ENCODE data around the gene LCN12. TPM values are rescaled to one million over a fixed set of nuclear protein-coding genes. Genes with fewer than 3 reads are reported as not detected.

LCN12 gene
- total and polyA plus RNA-seq, 5 experiments from 2014 or later, result 2.6 to 2.7 TPM; not detected in 3

GRCh38 chr9:136964171-136964689 is 12.2 kb downstream of the LCN12 start:
- POLR2A ChIA-PET, result interaction anchor here (1.1 to 1.8 kb wide), 2 partner anchors 9 to 28 kb away, joined by 4 to 7 read pairs; partner anchors contain the start of gene PAXX
- H3K4me3 Mint-ChIP-seq, result peak overlapping the region in 4 of 10 donors; percentile 29 to 53 (median 44)
- peaks cover 19 to 59% (median 50%) of the 10 kb centered on the region in 4 donors for H3K4me1 Mint-ChIP-seq
- H3K9me3 Mint-ChIP-seq, result no peaks in the 10 kb centered on the region
- H3K27ac Mint-ChIP-seq, result peak overlapping the region in 1 of 10 donors; percentile 18
- no peaks in the 10 kb centered on the region for H3K27me3 Mint-ChIP-seq
- DNase-seq (no peak), ATAC-seq (no peak)
- H3K36me3 Mint-ChIP-seq, result no peaks in the 10 kb centered on the region

GRCh38 chr9:136964833-136965422 is 12.9 kb downstream of the LCN12 start:
- Mint-ChIP-seq H3K27me3 (no peaks in the 10 kb centered on the region), H3K4me3 (peak overlapping the region in 7 of 10 donors; percentile 19 to 76 (median 33)), H3K36me3 (no peaks in the 10 kb centered on the region), H3K9me3 (no peaks in the 10 kb centered on the region), H3K4me1 (peaks cover 19 to 52% (median 46%) of the 10 kb centered on the region in 4 donors), H3K27ac (peak overlapping the region in 5 of 10 donors; percentile 56 to 94 (median 83))
- DNase-seq (no peak), ATAC-seq (no peak)
- POLR2A ChIA-PET, result interaction anchor here (1.1 to 1.8 kb wide), 3 partner anchors 10 to 27 kb away, joined by 4 to 7 read pairs (median 5); partner anchors contain the start of gene PAXX

DNA sequence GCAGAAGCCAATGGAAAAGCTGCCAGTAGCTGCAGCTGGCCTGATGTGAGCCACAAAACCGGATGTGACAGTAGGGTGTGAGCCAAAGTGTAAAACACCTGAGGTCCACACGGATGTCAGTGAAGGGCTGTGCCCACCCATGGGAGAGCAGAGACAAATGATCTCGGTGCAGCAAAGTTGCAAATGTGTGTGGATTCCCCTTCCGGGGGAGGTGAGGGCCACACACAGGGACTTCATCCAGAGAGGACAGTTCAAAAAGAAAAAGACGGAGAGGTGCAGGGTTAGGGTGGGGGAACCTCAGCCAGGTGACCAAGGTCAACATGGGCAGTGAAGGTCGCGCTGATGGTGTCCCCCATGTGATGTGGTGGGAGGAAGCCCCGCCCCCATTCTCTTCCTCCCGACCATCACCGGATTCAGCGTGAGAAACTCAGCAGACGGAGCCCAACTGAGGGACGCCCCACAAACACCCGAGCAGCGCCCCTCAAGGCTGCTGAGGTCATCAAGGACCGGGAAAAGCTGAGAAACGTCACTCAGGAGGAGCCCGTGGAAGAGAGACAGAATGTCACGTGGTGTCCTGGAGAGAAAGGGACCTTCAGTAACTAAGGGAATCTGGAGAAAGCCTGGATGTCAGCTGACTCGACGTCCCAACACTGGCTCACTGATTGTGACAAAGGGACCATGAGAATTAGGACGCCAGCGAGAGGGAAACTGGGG is 13.9 kb downstream of the LCN12 start:
- ATAC-seq (peak; percentile 59 to 72), DNase-seq (peak in 1 of 10 donors; percentile 29)
- peak overlapping the region; percentile 22 to 94 (median 71) for H3K27ac Mint-ChIP-seq
- H3K27me3 Mint-ChIP-seq, result no peaks in the 10 kb centered on the region
- H3K4me1 Mint-ChIP-seq, result peaks cover 17 to 42% (median 36%) of the 10 kb centered on the region in 4 donors
- peak overlapping the region; percentile 59 to 89 (median 78) for H3K4me3 Mint-ChIP-seq
- H3K36me3 Mint-ChIP-seq, result no peaks in the 10 kb centered on the region
- no peaks in the 10 kb centered on the region for H3K9me3 Mint-ChIP-seq
- POLR2A ChIA-PET, result interaction anchor here (0.6 to 1.8 kb wide), 4 partner anchors 8 to 276 kb away, joined by 3 to 7 read pairs (median 6); partner anchors contain the start of gene PAXX

DNA sequence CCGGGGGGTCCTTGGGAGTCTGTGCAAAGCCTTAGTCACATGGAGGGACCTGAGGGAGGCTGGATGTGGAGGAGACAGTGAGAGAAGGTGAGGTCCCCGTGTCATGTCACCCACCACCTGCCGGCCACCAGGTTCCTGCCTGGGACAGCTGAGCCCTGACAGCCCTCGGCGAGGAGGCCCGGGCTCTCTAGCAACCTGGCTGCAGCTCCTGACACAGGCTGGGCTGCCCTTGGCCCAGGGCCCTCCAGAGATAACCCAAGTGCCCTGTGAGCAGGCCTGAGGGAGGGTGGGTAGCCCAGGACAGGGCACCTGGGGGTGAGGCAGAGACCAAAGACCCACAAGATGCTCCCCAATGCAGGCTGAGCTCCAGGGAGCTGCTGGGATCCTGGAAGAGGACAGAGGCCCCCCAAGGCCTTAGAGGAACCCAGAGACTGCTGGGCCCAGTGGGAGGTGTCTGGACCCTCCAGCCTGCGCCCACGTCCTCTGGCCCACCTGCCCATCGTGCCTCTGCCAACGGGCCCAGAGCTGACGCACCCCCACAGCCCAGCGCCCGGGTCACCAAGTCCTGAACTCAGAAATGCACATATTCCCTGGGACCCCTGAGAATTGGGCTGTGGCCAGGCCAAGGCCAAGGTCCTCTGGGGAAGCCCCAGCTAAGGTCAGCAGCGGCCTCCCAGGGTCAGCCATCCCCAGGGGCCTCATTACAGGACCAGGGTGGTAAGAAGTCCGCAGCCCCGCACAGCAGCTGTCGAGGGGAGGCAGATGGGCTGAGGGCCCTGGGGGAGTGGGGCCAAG is 16.5 kb downstream of the LCN12 start:
- no peak for DNase-seq

DNA sequence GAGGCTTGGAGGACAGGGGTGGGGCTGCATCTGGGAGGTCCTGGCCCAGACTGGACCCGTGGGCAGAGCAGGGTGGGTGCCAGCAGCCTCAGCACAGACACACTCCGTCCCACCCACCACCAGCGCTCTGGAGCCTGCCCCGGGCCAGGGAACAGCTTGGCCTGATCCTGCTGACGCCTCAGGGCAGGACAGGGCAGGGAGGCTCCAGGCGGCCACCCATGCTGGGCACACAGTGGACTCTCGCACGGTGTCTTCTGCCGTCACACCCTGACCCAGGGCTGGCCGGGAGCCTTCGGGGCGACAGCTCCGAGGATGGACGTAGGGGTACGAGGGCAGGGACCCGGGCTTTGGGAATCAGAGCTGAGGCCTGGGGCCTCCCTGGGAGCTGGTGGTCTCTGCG is 17.1 kb downstream of the LCN12 start:
- POLR2A ChIA-PET, result interaction anchor here (1.3 kb wide), 1 partner anchor 15 kb away, joined by 4 read pairs; no protein-coding TSS in a partner anchor
- Mint-ChIP-seq H3K36me3 (no peaks in the 10 kb centered on the region), H3K4me3 (no peak overlapping the region), H3K27me3 (no peaks in the 10 kb centered on the region), H3K9me3 (no peaks in the 10 kb centered on the region), H3K4me1 (peaks cover 11 to 24% (median 22%) of the 10 kb centered on the region in 4 donors), H3K27ac (no peak overlapping the region)
- DNase-seq (no peak), ATAC-seq (no peak)

More for the DNA sequence above, 16.5 kb downstream of the LCN12 start:
- Mint-ChIP-seq H3K4me3 (no peak overlapping the region), H3K4me1 (peaks cover 11 to 22% (median 19%) of the 10 kb centered on the region in 4 donors), H3K9me3 (no peaks in the 10 kb centered on the region), H3K36me3 (no peaks in the 10 kb centered on the region), H3K27me3 (no peaks in the 10 kb centered on the region), H3K27ac (no peak overlapping the region)
- ATAC-seq, result no peak
- POLR2A ChIA-PET, result no interaction called here

- Mint-ChIP-seq H3K27me3 (no peaks in the 10 kb centered on the region), H3K4me3 (no peak overlapping the region), H3K36me3 (no peaks in the 10 kb centered on the region), H3K27ac (no peak overlapping the region), H3K4me1 (peaks cover 9 to 23% (median 20%) of the 10 kb centered on the region in 4 donors), H3K9me3 (no peaks in the 10 kb centered on the region)
- no peak for ATAC-seq
- POLR2A ChIA-PET, result interaction anchor here (1.3 kb wide), 1 partner anchor 15 kb away, joined by 4 read pairs; no protein-coding TSS in a partner anchor
- no peak for DNase-seq
These were observed 17.7 kb downstream of the LCN12 start for GRCh38 chr9:136969774-136970173.

DNA sequence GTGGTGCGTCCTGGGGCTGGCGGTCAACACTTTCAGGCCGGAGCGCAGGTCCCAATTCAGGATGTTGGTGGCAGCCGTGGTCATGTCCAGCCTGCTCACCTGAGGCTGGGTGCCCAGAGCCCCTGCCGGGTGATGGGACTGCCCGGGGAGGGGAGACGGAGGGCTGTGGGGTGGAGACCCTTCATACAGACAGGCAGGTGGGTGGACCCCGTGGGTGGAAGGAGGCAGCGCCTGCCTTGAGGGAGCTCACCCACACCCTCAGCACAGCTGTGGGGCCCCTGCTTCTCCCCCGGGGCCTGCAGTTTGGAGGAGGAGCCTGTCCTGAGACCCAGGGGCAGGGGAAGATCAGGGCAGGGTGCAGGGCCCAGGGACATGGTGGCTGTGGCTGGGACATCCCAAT is 18.3 kb downstream of the LCN12 start:
- H3K4me3 Mint-ChIP-seq, result no peak overlapping the region
- H3K4me1 Mint-ChIP-seq, result peaks cover 10 to 27% (median 23%) of the 10 kb centered on the region in 4 donors
- H3K9me3 Mint-ChIP-seq, result no peaks in the 10 kb centered on the region
- POLR2A ChIA-PET, result interaction anchor here (0.6 to 1.3 kb wide), 3 partner anchors 16 to 28 kb away, joined by 4 read pairs; partner anchors contain the start of gene PAXX
- H3K27ac Mint-ChIP-seq, result no peak overlapping the region
- H3K27me3 Mint-ChIP-seq, result no peaks in the 10 kb centered on the region
- no peaks in the 10 kb centered on the region for H3K36me3 Mint-ChIP-seq
- no peak for DNase-seq
- ATAC-seq, result no peak

DNA sequence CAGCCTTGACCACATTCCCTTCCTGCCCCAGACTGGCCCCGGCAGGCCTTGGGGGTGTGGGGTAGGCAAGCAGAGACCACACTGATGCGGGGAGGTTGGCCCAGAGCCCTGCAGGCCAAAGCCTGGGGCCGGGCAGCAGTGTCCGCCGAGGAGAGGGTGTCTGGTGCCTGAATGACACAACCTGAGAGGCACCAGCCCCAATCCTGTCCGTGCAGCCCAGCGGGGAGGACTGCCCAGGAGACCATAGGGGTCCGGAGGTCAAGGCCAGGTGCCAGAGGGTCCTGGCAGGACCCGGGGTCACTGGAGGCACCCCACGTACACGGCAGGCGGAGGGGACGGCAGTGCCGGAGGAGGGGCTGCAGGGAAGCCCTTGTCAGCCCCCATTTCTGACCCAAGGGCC is 19.7 kb downstream of the LCN12 start:
- no peak for ATAC-seq
- DNase-seq, result no peak
- POLR2A ChIA-PET, result interaction anchor here (0.7 to 1.1 kb wide), 3 partner anchors 9 to 25 kb away, joined by 3 to 4 read pairs (median 4); no protein-coding TSS in a partner anchor
- Mint-ChIP-seq H3K4me1 (peaks cover 6 to 27% (median 24%) of the 10 kb centered on the region in 4 donors), H3K4me3 (no peak overlapping the region), H3K9me3 (no peaks in the 10 kb centered on the region), H3K27me3 (no peaks in the 10 kb centered on the region), H3K27ac (no peak overlapping the region), H3K36me3 (no peaks in the 10 kb centered on the region)

GRCh38 chr9:136972335-136972734 is 20.3 kb downstream of the LCN12 start:
- H3K36me3 Mint-ChIP-seq, result no peaks in the 10 kb centered on the region
- H3K27me3 Mint-ChIP-seq, result no peaks in the 10 kb centered on the region
- no peak overlapping the region for H3K27ac Mint-ChIP-seq
- peaks cover 4 to 27% (median 24%) of the 10 kb centered on the region in 4 donors for H3K4me1 Mint-ChIP-seq
- POLR2A ChIA-PET, result interaction anchor here (0.6 to 1.1 kb wide), 4 partner anchors 10 to 25 kb away, joined by 3 to 4 read pairs (median 4); no protein-coding TSS in a partner anchor
- H3K9me3 Mint-ChIP-seq, result no peaks in the 10 kb centered on the region
- no peak for ATAC-seq
- no peak overlapping the region for H3K4me3 Mint-ChIP-seq
- no peak for DNase-seq

DNA sequence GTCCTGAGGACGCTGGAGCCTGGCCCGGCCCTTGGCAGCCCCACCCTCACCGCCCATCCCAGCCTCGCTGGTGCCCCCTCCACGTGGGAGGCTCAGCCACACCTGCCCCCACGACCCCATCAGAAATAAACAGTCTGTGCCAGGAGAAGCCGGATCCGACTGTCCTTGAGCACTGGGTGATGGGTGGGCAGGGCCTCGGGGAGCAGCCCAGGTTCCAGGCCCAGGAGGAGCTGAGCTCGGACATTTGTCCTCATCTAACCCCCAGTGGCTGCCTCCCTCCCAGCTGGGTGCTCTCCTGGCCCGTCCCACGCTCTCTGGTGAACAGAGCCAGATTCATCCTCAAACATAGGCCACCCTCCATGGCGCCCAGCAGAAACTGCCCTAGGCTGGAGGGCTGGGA is 20.7 kb downstream of the LCN12 start:
- H3K4me3 Mint-ChIP-seq, result no peak overlapping the region
- peaks cover 4 to 29% (median 23%) of the 10 kb centered on the region in 4 donors for H3K4me1 Mint-ChIP-seq
- H3K27me3 Mint-ChIP-seq, result no peaks in the 10 kb centered on the region
- no peaks in the 10 kb centered on the region for H3K36me3 Mint-ChIP-seq
- no peak for ATAC-seq
- H3K9me3 Mint-ChIP-seq, result no peaks in the 10 kb centered on the region
- no peak for DNase-seq
- peak overlapping the region in 1 of 10 donors; percentile 20 for H3K27ac Mint-ChIP-seq
- POLR2A ChIA-PET, result interaction anchor here (0.6 to 1.1 kb wide), 2 partner anchors 23 to 24 kb away, joined by 3 to 4 read pairs; no protein-coding TSS in a partner anchor

DNA sequence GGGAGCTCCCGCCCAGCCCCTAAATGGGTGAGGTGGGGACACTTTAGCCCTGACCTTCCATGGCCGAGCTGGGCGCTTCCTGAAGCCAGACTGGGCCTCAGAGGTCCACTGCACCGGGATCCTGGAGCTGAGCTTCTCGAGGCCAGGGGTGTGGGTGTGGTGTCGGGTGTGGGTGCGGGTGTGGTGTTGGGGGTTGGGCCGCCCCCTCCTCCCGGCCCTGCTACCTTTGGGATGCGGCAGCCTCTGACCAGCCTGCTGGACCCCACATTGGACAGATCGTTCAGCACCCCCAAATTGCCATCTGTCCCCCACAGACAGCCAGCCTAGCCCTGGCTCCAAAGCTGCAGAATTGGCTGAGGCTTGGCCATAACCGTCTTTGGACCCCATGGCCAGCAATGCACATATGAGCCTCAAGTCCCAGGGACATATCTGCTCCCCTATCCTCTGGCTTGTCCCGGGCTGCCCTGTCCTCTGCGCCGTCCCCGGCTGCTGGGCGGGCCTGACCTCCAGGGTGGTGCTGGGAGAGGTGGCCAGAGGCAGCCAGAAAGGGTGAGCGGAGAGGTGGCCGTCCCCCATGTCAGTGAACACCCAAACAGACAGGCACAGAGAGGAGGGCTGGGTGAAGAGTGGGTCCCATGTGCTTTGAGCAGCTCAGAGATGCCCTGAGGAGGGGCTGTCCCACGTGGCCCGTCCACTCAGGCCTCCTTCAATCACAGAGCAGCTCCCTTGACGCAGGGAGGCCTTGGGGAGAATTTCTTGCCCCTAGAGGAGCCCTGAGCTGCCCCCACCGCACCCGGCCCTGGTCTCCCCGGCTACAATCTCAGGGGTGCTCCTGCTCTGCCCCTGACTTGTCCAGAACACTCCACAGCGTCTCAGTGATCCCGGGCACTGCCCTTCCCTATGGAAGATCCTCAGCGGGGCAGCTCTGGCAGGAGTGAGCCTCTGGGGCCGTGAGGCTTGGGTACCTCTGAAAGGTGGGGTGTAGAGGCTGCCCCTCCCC is 21.8 kb downstream of the LCN12 start:
- Mint-ChIP-seq H3K4me1 (peaks cover 4 to 29% (median 23%) of the 10 kb centered on the region in 4 donors), H3K36me3 (no peaks in the 10 kb centered on the region), H3K9me3 (no peaks in the 10 kb centered on the region), H3K4me3 (peak overlapping the region in 3 of 10 donors; percentile 29 to 55 (median 48)), H3K27me3 (no peaks in the 10 kb centered on the region), H3K27ac (peak overlapping the region in 2 of 10 donors; percentile 8 to 29)
- ATAC-seq (no peak), DNase-seq (no peak)
- POLR2A ChIA-PET, result interaction anchor here (0.5 to 5.6 kb wide), 8 partner anchors 8 to 101 kb away, joined by 3 to 45 read pairs (median 4); partner anchors contain the start of genes C8G, LCN12 and PAXX
